Inferior parietal cortex (tissue), 1 donor: Measurements from ENCODE around the gene MAX.
"Not testable (repeated sequence)": the region's sequence is repeated elsewhere in the genome, so short reads cannot be mapped to it uniquely, and the experiment has no call there.

Source experiments
- DNase-seq: peaks from one replicate; pipeline ENCODE4 v3.0.0-alpha.2; 2016; ENCODE audit errors: extremely low spot score

Gene MAX

DNA sequence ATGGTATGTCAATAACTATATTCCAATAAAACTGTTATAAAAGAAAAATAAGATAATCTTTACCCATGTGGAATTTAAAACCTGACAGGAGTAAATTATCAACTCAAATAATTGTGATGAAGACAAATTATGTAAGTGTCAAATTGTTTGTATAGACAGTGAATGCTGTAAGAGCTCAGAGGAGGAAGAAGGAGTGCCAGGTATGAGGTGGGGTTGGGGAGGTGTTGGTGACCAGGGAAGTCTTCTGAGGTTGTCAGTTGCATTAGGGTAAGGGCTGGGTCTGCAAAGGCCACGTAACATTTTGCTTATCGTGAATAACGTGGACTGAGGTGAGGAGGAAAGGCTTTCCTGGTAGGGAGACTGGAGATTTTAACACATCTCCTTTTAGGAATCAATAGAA is 2.5 kb upstream of the MAX start:
- DNase-seq, result no peak

DNA sequence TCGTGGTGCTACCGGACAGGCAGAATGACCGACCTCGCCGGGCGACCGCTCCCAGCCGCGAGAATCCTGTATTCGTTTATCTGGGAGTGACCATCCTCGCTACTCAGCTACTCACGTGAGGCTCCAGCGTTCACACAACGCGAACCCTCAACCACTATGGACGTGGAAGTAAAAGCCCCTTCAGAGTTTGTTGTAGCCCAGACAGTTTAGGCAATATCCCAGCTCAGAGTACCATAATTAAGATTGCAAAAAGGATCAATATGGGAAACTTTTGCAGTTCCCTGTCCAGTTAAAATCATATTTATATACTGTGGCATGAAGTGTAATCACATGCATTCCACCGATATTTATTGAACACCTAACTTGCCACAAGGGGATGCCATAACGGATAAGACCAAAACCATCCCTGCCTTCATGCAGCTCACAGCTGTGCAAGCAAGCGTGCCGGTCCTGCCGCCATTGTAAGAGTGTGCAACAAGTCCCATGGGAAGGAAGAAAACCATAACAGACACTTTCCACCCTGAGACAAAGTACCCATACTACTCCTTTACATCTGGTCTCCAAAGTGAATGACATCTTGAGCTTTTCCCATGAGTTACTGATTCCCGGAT is 938 bp upstream of the MAX start:
- DNase-seq, result no peak

- DNase-seq, result no peak
These were observed 481 bp downstream of the MAX start for GRCh38 chr14:65101631-65102440.

DNA sequence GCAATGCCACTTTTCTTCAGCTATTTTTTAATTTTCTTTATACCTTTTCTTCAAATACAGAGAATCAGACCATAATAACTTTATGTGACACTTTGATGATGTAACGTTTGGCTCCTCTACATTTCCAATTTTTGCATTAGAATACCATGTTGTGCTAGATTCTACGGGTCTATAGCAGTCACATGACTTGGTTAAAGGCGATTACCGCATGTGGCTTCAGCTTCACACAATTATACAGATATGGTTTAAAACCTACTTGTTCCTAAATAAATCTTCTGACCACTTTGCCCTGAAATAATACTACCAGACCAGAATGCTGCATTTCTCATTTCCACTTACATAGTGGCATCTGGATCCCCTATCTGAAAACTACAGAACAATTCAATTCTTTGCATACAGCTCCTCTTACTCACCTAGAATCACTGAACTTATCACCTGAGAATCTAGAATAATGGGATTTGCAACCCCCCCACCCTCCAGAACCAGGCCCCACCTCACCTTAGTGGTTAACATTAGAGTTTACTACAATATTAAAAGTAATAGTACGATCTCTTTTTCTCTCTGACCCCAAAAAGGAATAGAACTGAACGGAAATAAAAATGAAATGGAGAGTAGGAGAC is 1.3 kb downstream of the MAX start:
- no peak for DNase-seq

DNA sequence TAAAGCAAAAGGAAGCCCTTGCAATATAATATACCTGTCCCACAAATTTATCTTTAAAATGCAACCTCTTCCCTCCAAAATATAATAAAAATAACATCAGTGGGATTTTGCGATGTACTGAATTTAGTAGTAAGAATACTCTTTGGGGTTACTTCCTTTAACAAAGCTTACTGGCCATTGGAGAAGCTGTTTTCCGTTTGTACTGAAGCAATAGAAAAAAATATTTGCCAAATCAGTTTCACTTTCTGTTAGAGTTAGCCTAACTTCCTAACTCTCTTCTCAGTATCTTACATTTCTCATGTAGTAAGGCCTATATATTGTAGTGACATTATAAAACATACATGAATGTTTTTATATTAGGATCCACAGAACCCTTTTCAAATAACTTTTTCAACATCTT is 3.7 kb downstream of the MAX start:
- DNase-seq, result no peak

DNA sequence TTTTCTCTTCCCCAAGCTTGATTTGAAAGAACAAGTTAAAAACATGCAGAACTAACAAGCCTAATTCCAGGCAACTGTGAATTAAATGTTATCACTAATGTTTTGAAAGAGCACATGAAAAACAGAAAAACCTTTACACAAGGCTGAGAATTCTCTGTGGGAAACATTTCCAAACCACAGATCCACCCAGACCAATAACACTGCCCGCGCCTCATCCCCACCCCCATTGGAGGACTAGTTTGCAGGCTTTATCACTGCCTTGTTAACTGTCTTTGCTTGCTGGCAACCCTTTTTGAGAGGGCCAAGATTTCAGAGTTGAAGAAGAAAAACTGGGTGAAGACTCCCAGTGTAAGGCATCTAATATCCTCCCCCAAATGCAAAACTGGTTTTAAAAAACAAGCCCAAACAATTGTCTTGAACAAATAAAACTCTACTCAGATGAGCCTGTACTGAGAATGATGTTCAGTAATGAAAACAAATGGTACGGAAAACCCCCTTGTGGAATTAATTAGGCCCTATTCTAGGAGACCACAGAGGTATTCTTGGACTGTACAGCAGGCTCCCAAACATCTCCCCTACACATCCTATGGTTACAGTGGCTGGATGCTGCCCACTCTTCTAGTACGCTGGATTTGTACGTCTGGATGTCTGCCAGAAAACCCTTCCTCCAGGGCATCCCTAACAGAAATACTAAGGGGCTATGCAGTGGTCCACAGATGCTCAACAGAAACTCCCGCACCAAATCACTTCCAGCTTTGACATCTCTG is 5.8 kb downstream of the MAX start:
- DNase-seq, result no peak

GRCh38 chr14:65095633-65096205 is 6.6 kb downstream of the MAX start:
- peak; percentile 61 for DNase-seq

- DNase-seq, result no peak
These were observed 10.0 kb downstream of the MAX start for GRCh38 chr14:65092349-65092748.

GRCh38 chr14:65087835-65088234 is 14.5 kb downstream of the MAX start:
- DNase-seq, result not testable (repeated sequence)

GRCh38 chr14:65086686-65087085 is 15.6 kb downstream of the MAX start:
- DNase-seq, result not testable (repeated sequence)

- no peak for DNase-seq
These were observed 17.5 kb downstream of the MAX start for GRCh38 chr14:65084554-65085505.

DNA sequence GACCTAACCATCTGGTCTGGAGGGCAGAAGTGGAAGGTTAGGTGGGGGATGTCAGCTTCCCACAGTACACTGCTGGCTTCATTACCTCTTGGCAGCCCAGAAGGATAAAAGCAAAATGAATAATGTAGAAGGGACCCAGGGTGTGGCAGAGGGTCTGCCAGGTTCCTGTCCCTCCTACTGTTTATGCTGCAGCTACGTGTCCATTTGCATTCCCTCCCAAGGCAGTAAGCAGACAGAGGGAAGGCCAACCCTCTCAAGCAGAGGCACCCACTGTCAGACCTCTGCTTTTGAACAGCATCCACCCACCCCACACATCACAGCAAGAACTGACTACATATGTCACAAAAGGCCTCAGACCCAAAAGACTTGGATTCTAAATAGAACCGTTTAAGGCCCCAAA is 19.4 kb downstream of the MAX start:
- no peak for DNase-seq

GRCh38 chr14:65080960-65081747 is 21.2 kb downstream of the MAX start:
- DNase-seq, result no peak

- no peak for DNase-seq
These were observed 22.5 kb downstream of the MAX start for GRCh38 chr14:65079768-65080167.

DNA sequence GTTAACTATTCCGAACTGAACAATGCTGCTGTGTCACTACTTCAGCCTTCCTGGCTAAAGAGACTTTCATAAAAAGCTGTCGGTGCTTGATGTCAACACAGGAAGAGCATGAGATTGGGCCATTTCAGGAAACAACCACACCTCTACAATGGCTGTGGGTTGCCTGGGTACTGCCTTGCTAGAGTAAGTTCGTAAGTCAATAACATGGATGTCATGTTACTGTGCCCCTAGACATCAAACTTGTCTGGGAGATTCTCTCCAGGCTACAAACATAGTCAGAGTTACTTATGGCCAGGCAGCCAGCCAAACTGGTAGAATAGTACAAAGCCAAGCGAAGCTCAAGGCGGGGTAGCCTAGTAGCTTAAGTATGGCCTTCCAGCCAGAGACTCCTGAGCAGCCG is 23.1 kb downstream of the MAX start:
- no peak for DNase-seq

- no peak for DNase-seq
These were observed 25.0 kb downstream of the MAX start for GRCh38 chr14:65077318-65077717.

DNA sequence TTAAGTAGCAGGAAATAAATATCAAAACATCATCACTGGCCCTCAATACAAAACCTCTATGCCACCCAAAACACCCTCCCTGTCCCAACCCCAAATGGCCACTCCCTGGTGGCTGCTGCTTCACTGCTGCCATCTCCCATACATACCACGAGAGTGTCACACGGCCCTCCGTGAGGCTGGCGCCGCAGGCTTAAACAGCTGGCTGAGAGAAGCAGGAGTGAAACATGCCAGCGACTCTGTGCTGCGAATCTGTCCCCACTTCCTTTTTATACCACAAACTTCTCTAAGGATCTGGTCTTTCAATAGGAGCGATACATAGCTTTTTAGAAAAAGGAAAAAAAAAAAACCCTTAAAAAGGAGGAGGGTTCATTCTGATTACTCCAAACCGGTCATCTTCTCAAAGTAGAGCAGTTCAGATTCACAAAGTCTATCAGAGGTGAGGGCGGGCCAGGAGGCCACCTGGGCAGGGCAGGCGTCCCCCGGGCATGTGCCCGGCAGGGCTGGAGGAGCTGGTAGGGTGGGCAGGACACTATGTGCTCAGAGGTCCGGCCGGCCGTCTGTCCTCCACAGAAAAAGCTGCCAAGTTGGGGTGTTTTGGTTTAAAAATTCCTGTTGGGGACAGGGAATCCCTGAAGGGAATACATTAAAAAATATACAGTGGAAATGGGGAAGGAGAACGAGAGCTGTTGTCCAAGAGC is 26.5 kb downstream of the MAX start:
- DNase-seq, result no peak

DNA sequence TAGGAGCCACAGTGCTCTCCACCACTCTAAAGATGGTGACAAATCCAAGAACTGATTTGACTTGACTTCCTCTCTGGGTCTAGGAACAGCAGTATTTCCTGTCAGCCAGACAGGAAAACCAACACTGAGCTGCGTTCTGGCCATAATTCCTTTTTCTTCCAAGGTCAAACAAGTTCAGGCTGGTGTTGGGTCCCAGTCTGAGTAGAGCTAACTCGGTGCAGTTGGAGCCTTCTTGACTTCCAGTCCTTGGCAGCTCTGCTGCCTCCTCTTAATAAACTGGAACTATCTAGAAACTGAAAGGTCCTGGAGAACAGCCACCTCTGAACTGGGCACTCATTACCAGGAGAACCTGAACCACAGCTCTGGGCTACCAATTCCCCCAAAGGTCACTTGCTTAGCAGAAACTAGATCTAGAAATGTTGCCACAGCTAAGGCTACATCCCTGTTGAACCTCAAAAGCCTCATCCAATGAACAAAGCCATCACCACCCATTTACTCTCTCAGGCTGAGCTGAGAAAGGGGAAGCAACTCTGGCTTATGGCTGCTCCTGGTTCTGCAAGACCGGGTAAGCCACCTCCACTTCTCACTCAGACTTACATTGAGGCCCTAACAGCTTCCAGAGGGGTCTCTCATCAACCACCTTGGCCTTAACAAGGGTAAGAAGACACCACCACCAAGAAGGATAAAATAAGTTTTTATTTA is 27.7 kb downstream of the MAX start:
- DNase-seq, result no peak
